ENCODE data around the gene FAR1.

Gene FAR1

DNA sequence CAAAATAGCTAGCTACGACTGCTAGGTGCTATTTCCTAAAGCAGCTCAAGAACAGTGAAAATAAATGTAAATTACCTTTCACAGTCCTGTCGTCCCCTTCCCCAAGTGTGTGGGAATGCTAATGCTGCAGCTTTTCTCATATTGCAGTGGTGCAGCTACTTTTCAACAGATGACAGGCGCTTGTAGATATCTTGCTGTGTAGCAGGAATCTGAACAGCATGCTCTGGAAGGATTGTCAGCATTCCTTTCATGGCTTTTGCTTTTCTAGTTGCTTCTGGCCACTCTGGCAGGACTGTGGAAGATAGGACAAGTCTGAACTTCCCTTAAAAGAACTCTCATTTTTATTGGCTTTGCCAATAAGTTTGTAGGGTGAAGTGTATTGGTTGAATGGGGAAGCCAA, 18.8 kb downstream of the FAR1 start:
- Histone ChIP-seq H3K4me1 (ENCODE audit: control insufficient read depth, insufficient read depth, low read depth, low read length) (no peaks in the 10 kb centered on the region), H3K23ac (ENCODE audit: low read length in 2 of 2) (no peak overlapping the region), H2BK15ac (ENCODE audit: low read depth, poor library complexity, severe bottlenecking) (no peak overlapping the region), H3K79me1 (replicated peaks; ENCODE audit: low read length, poor library complexity, severe bottlenecking) (peaks cover 3% of the 10 kb centered on the region), H3K9ac (ENCODE audit: low read length) (no peak overlapping the region), H3K4me3 (ENCODE audit: insufficient read depth in 1 of 2, low read depth in 1 of 2, low read length in 2 of 2) (no peak overlapping the region), H2BK5ac (ENCODE audit: low read depth, low read length, poor library complexity, severe bottlenecking) (no peak overlapping the region), H3K27me3 (ENCODE audit: control insufficient read depth in 1 of 2, insufficient read depth in 1 of 2, low read length in 2 of 2) (no peaks in the 10 kb centered on the region), H4K91ac (ENCODE audit: low read length) (no peak overlapping the region), H4K8ac (ENCODE audit: low read length) (no peak overlapping the region), H3K4ac (ENCODE audit: low read depth in 1 of 2, low read length in 2 of 2) (no peak overlapping the region), H3K36me3 (ENCODE audit: control insufficient read depth in 1 of 2, insufficient read depth in 2 of 2, low read depth in 1 of 2, low read length in 2 of 2) (no peaks in the 10 kb centered on the region), H2AFZ (ENCODE audit: low read depth, low read length) (no peak overlapping the region), H3K14ac (ENCODE audit: low read length in 2 of 2) (no peak overlapping the region), H2BK12ac (ENCODE audit: low read length in 2 of 2) (no peak overlapping the region), H2AK5ac (ENCODE audit: low read length, severe bottlenecking) (no peak overlapping the region), H3K4me2 (ENCODE audit: low read length, poor library complexity, severe bottlenecking) (no peak overlapping the region), H3K9me3 (ENCODE audit: control insufficient read depth, low read length) (no peaks in the 10 kb centered on the region), H3K18ac (ENCODE audit: low read depth in 1 of 2, low read length in 2 of 2) (no peak overlapping the region), H2BK120ac (ENCODE audit: low read depth, low read length) (no peak overlapping the region), H3K27ac (ENCODE audit: low read length, poor library complexity, severe bottlenecking) (peak overlapping the region; percentile 17)
- 77% methylated on average over 3 of the region's 3 CpGs for WGBS
- no peak for DNase-seq

- H3K79me1 ChIP-seq (replicated peaks; ENCODE audit: low read length, poor library complexity, severe bottlenecking): peaks cover 12% of the 10 kb centered on the region
- H3K4me2 ChIP-seq (ENCODE audit: low read length, poor library complexity, severe bottlenecking): no peak overlapping the region
- no peak overlapping the region for H3K18ac ChIP-seq (ENCODE audit: low read depth in 1 of 2, low read length in 2 of 2)
- no peak for DNase-seq
- no peak overlapping the region for H2AFZ ChIP-seq (ENCODE audit: low read depth, low read length)
- H2AK5ac ChIP-seq (ENCODE audit: low read length, severe bottlenecking): no peak overlapping the region
- H3K27ac ChIP-seq (ENCODE audit: low read length, poor library complexity, severe bottlenecking): no peak overlapping the region
- WGBS: 100% methylated on average over 3 of the region's 3 CpGs
- H2BK5ac ChIP-seq (ENCODE audit: low read depth, low read length, poor library complexity, severe bottlenecking): no peak overlapping the region
- no peak overlapping the region for H2BK12ac ChIP-seq (ENCODE audit: low read length in 2 of 2)
- no peak overlapping the region for H2BK120ac ChIP-seq (ENCODE audit: low read depth, low read length)
- H3K9me3 ChIP-seq (ENCODE audit: control insufficient read depth, low read length): no peaks in the 10 kb centered on the region
- H4K91ac ChIP-seq (ENCODE audit: low read length): no peak overlapping the region
- no peak overlapping the region for H3K9ac ChIP-seq (ENCODE audit: low read length)
- H2BK15ac ChIP-seq (ENCODE audit: low read depth, poor library complexity, severe bottlenecking): no peak overlapping the region
- no peak overlapping the region for H3K4ac ChIP-seq (ENCODE audit: low read depth in 1 of 2, low read length in 2 of 2)
- peaks cover 0 to 13% of the 10 kb centered on the region in 2 experiments for H3K36me3 ChIP-seq (ENCODE audit: control insufficient read depth in 1 of 2, insufficient read depth in 2 of 2, low read depth in 1 of 2, low read length in 2 of 2)
- no peak overlapping the region for H3K23ac ChIP-seq (ENCODE audit: low read length in 2 of 2)
- H4K8ac ChIP-seq (ENCODE audit: low read length): no peak overlapping the region
- no peak overlapping the region for H3K14ac ChIP-seq (ENCODE audit: low read length in 2 of 2)
- no peak overlapping the region for H3K4me3 ChIP-seq (ENCODE audit: insufficient read depth in 1 of 2, low read depth in 1 of 2, low read length in 2 of 2)
- H3K4me1 ChIP-seq (ENCODE audit: control insufficient read depth, insufficient read depth, low read depth, low read length): no peaks in the 10 kb centered on the region
- no peaks in the 10 kb centered on the region for H3K27me3 ChIP-seq (ENCODE audit: control insufficient read depth in 1 of 2, insufficient read depth in 1 of 2, low read length in 2 of 2)
These were observed 22.9 kb downstream of the FAR1 start for GRCh38 chr11:13691286-13691899.

DNA sequence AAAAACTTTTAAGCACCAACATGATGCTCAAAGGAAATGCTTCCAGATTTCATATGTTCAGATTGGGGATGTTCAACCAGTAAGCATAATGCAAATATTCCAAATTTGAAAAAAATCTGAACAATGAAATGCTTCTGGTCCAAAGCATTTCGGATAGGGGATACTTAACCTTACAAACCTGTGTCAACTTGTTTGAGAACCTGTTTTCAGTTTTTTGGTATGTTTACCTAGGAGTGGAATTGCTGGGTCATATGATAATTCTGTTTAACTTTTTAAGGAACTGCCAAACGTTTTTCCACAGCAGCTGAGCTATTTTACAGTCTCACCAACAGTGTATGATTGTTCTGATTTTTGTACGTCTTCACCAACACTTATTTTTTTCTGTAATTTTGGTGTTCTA, 23.7 kb downstream of the FAR1 start:
- Histone ChIP-seq H3K23ac (ENCODE audit: low read length in 2 of 2) (no peak overlapping the region), H2BK15ac (ENCODE audit: low read depth, poor library complexity, severe bottlenecking) (no peak overlapping the region), H4K91ac (ENCODE audit: low read length) (no peak overlapping the region), H3K79me1 (replicated peaks; ENCODE audit: low read length, poor library complexity, severe bottlenecking) (peaks cover 15% of the 10 kb centered on the region), H3K18ac (ENCODE audit: low read depth in 1 of 2, low read length in 2 of 2) (no peak overlapping the region), H2AK5ac (ENCODE audit: low read length, severe bottlenecking) (no peak overlapping the region), H3K27ac (ENCODE audit: low read length, poor library complexity, severe bottlenecking) (no peak overlapping the region), H2BK12ac (ENCODE audit: low read length in 2 of 2) (no peak overlapping the region), H3K9me3 (ENCODE audit: control insufficient read depth, low read length) (no peaks in the 10 kb centered on the region), H2AFZ (ENCODE audit: low read depth, low read length) (no peak overlapping the region), H3K4ac (ENCODE audit: low read depth in 1 of 2, low read length in 2 of 2) (no peak overlapping the region), H3K14ac (ENCODE audit: low read length in 2 of 2) (no peak overlapping the region), H3K27me3 (ENCODE audit: control insufficient read depth in 1 of 2, insufficient read depth in 1 of 2, low read length in 2 of 2) (no peaks in the 10 kb centered on the region), H2BK5ac (ENCODE audit: low read depth, low read length, poor library complexity, severe bottlenecking) (no peak overlapping the region), H3K36me3 (ENCODE audit: control insufficient read depth in 1 of 2, insufficient read depth in 2 of 2, low read depth in 1 of 2, low read length in 2 of 2) (peaks cover 5 to 19% of the 10 kb centered on the region in 2 experiments), H3K4me1 (ENCODE audit: control insufficient read depth, insufficient read depth, low read depth, low read length) (no peaks in the 10 kb centered on the region), H4K8ac (ENCODE audit: low read length) (no peak overlapping the region), H3K9ac (ENCODE audit: low read length) (no peak overlapping the region), H2BK120ac (ENCODE audit: low read depth, low read length) (no peak overlapping the region), H3K4me2 (ENCODE audit: low read length, poor library complexity, severe bottlenecking) (no peak overlapping the region), H3K4me3 (ENCODE audit: insufficient read depth in 1 of 2, low read depth in 1 of 2, low read length in 2 of 2) (no peak overlapping the region)
- no peak for DNase-seq
- 100% methylated on average over 1 of the region's 3 CpGs for WGBS

GRCh38 chr11:13694115-13694514, 25.6 kb downstream of the FAR1 start:
- Histone ChIP-seq H3K4me1 (ENCODE audit: control insufficient read depth, insufficient read depth, low read depth, low read length) (no peaks in the 10 kb centered on the region), H4K8ac (ENCODE audit: low read length) (no peak overlapping the region), H2AK5ac (ENCODE audit: low read length, severe bottlenecking) (no peak overlapping the region), H3K27ac (ENCODE audit: low read length, poor library complexity, severe bottlenecking) (no peak overlapping the region), H3K9me3 (ENCODE audit: control insufficient read depth, low read length) (no peaks in the 10 kb centered on the region), H3K9ac (ENCODE audit: low read length) (no peak overlapping the region), H3K23ac (ENCODE audit: low read length in 2 of 2) (no peak overlapping the region), H2BK5ac (ENCODE audit: low read depth, low read length, poor library complexity, severe bottlenecking) (no peak overlapping the region), H3K27me3 (ENCODE audit: control insufficient read depth in 1 of 2, insufficient read depth in 1 of 2, low read length in 2 of 2) (no peaks in the 10 kb centered on the region), H4K91ac (ENCODE audit: low read length) (no peak overlapping the region), H3K4ac (ENCODE audit: low read depth in 1 of 2, low read length in 2 of 2) (no peak overlapping the region), H3K36me3 (ENCODE audit: control insufficient read depth in 1 of 2, insufficient read depth in 2 of 2, low read depth in 1 of 2, low read length in 2 of 2) (peaks cover 6 to 34% of the 10 kb centered on the region in 2 experiments), H3K14ac (ENCODE audit: low read length in 2 of 2) (no peak overlapping the region), H2BK12ac (ENCODE audit: low read length in 2 of 2) (no peak overlapping the region), H2BK120ac (ENCODE audit: low read depth, low read length) (no peak overlapping the region), H3K79me1 (replicated peaks; ENCODE audit: low read length, poor library complexity, severe bottlenecking) (peaks cover 14% of the 10 kb centered on the region), H2AFZ (ENCODE audit: low read depth, low read length) (no peak overlapping the region), H3K18ac (ENCODE audit: low read depth in 1 of 2, low read length in 2 of 2) (no peak overlapping the region), H3K4me2 (ENCODE audit: low read length, poor library complexity, severe bottlenecking) (no peak overlapping the region), H2BK15ac (ENCODE audit: low read depth, poor library complexity, severe bottlenecking) (no peak overlapping the region), H3K4me3 (ENCODE audit: insufficient read depth in 1 of 2, low read depth in 1 of 2, low read length in 2 of 2) (no peak overlapping the region)
- 95% methylated on average over 4 of the region's 4 CpGs for WGBS
- no peak for DNase-seq

Data from mesenchymal stem cell (in vitro differentiated cells and primary cell).